GM18873 (cell line): Measurements from ENCODE around the gene SORCS1.

Experiments
- ATAC-seq: cut with Tn5 transposase; IDR thresholded peaks from one replicate; pipeline ENCODE4 v1.9.1; 2021; ENCODE audit warnings: mild to moderate bottlenecking, moderate library complexity, moderate number of reproducible peaks; ENCODE audit not compliant: unreplicated experiment, low FRiP score

The SORCS1 gene

GRCh38 chr10:107118866-107119265 lies 45.6 kb downstream of the SORCS1 start:
- ATAC-seq: no peak

- no peak for ATAC-seq
These were observed 60.4 kb downstream of the SORCS1 start for GRCh38 chr10:107104026-107104652.

GRCh38 chr10:107103174-107104025 lies 61.1 kb downstream of the SORCS1 start:
- ATAC-seq: no peak

- no peak for ATAC-seq
These were observed 66.2 kb downstream of the SORCS1 start for GRCh38 chr10:107098326-107098725.

GRCh38 chr10:107094824-107095522 lies 69.5 kb downstream of the SORCS1 start:
- no peak for ATAC-seq

- no peak for ATAC-seq
These were observed 72.2 kb downstream of the SORCS1 start for GRCh38 chr10:107092321-107092720.

- no peak for ATAC-seq
These were observed 73.4 kb downstream of the SORCS1 start for GRCh38 chr10:107091126-107091525.

- ATAC-seq: no peak
These were observed 78.6 kb downstream of the SORCS1 start for GRCh38 chr10:107085665-107086525.

GRCh38 chr10:107083388-107084009 lies 81.0 kb downstream of the SORCS1 start:
- ATAC-seq: no peak

- no peak for ATAC-seq
These were observed 82.9 kb downstream of the SORCS1 start for GRCh38 chr10:107081644-107082043.

GRCh38 chr10:107075117-107075516 lies 89.4 kb downstream of the SORCS1 start:
- no peak for ATAC-seq

GRCh38 chr10:107072786-107073185 lies 91.7 kb downstream of the SORCS1 start:
- no peak for ATAC-seq

GRCh38 chr10:107072028-107072427 lies 92.5 kb downstream of the SORCS1 start:
- no peak for ATAC-seq

GRCh38 chr10:107071301-107071700 lies 93.2 kb downstream of the SORCS1 start:
- no peak for ATAC-seq

GRCh38 chr10:107067843-107068242 lies 96.7 kb downstream of the SORCS1 start:
- ATAC-seq: no peak

- no peak for ATAC-seq
These were observed 100.4 kb downstream of the SORCS1 start for GRCh38 chr10:107064075-107064474.

GRCh38 chr10:107059872-107060271 lies 104.6 kb downstream of the SORCS1 start:
- ATAC-seq: no peak

GRCh38 chr10:107059068-107059804 lies 105.3 kb downstream of the SORCS1 start:
- ATAC-seq: no peak

- ATAC-seq: no peak
These were observed 106.2 kb downstream of the SORCS1 start for GRCh38 chr10:107058331-107058730.
